Measurements from ENCODE around the gene PODXL2. TPM values are rescaled to one million over a fixed set of nuclear protein-coding genes. Genes with fewer than 3 reads are reported as not detected.
A peak's percentile ranks its signal among the peaks of the same experiment; 100 is the strongest.

The PODXL2 gene
- total RNA-seq, 4 donors from 2014 or later, result 3.2 to 9.4 (median 8.0) TPM

GRCh38 chr3:127670761-127671522, 42.0 kb downstream of the PODXL2 start:
- 93 to 95% methylated on average over 4 to 12 of the region's 20 CpGs for WGBS, 2 donors

GRCh38 chr3:127671523-127672428, 42.8 kb downstream of the PODXL2 start:
- H3K9me3 ChIP-seq, result no peaks in the 10 kb centered on the region
- H3K4me1 ChIP-seq, result peaks cover 14% of the 10 kb centered on the region in 2 donors
- peak overlapping the region; percentile 78 to 80 (median 80) for H3K27ac ChIP-seq
- WGBS, 2 donors, result 22 to 56% methylated on average over 13 to 26 of the region's 44 CpGs
- TF ChIP-seq CTCF (IDR thresholded peaks at IDR 0.05) (no peak), POLR2A (IDR thresholded peaks at IDR 0.05) (no peak)
- peak; percentile 23 to 24 for DNase-seq
- H3K4me3 ChIP-seq (replicated peaks in 1 of 3), result peak overlapping the region; percentile 48 to 97 (median 73)
- H3K27me3 ChIP-seq, result no peaks in the 10 kb centered on the region
- intact Hi-C loops (cut with DNase I), result loop anchor here (5.0 kb wide), 1 partner anchor 74 kb away; the partner anchor contains the start of gene MCM2
- H3K36me3 ChIP-seq, result no peaks in the 10 kb centered on the region

More at GRCh38 chr3:127670761-127671522, 42.0 kb downstream of the PODXL2 start:
- intact Hi-C loops (cut with DNase I), result loop anchor here (5.0 kb wide), 1 partner anchor 74 kb away; the partner anchor contains the start of gene MCM2
- no peak overlapping the region for H3K27ac ChIP-seq
- H3K4me3 ChIP-seq (replicated peaks in 1 of 3), result no peak overlapping the region
- H3K4me1 ChIP-seq, result peaks cover 14% of the 10 kb centered on the region in 2 donors
- H3K27me3 ChIP-seq, result no peaks in the 10 kb centered on the region
- TF ChIP-seq CTCF (IDR thresholded peaks at IDR 0.05) (no peak), POLR2A (IDR thresholded peaks at IDR 0.05) (no peak)
- no peaks in the 10 kb centered on the region for H3K9me3 ChIP-seq
- H3K36me3 ChIP-seq, result no peaks in the 10 kb centered on the region
- no peak for DNase-seq

- H3K36me3 ChIP-seq, result no peaks in the 10 kb centered on the region
- 0% methylated on average over 4 of the region's 102 CpGs; no CpG with 5 or more reads in 1 of the 2 donors for WGBS, 2 donors
- H3K27ac ChIP-seq, result peak within 1 kb of the TSS; percentile 78 to 80 (median 80)
- H3K4me1 ChIP-seq, result peaks cover 14% of the 10 kb centered on the region in 2 donors
- intact Hi-C loops (cut with DNase I), result loop anchor here (5.0 kb wide), 1 partner anchor 75 kb away; the partner anchor contains the start of gene MCM2
- no peaks in the 10 kb centered on the region for H3K27me3 ChIP-seq
- peak; percentile 79 to 81 for DNase-seq
- peak in 1 of 2 donors; percentile 63 for TF ChIP-seq POLR2A (IDR thresholded peaks at IDR 0.05)
- TF ChIP-seq CTCF (IDR thresholded peaks at IDR 0.05), result no peak
- no peaks in the 10 kb centered on the region for H3K9me3 ChIP-seq
- H3K4me3 ChIP-seq (replicated peaks in 1 of 3), result peak within 1 kb of the TSS; percentile 93 to 97 (median 95)
Observed at GRCh38 chr3:127672429-127673190, 43.6 kb downstream of the PODXL2 start, which contains the start of gene ABTB1. ABTB1 (plus strand) TSS chr3:127672952; CDS start chr3:127673026, 74 bp downstream.

- peak overlapping the region; percentile 93 to 97 (median 95) for H3K4me3 ChIP-seq (replicated peaks in 1 of 3)
- DNase-seq, result peak; percentile 45 to 49
- TF ChIP-seq POLR2A (IDR thresholded peaks at IDR 0.05), result no peak
- no peak for TF ChIP-seq CTCF (IDR thresholded peaks at IDR 0.05)
- WGBS, 2 donors, result 21 to 62% methylated on average over 15 to 40 of the region's 51 CpGs
- no peaks in the 10 kb centered on the region for H3K27me3 ChIP-seq
- no peaks in the 10 kb centered on the region for H3K9me3 ChIP-seq
- peak overlapping the region; percentile 60 to 80 (median 69) for H3K27ac ChIP-seq
- H3K36me3 ChIP-seq, result no peaks in the 10 kb centered on the region
- intact Hi-C loops (cut with DNase I), result loop anchor here (5.0 kb wide), 1 partner anchor 76 kb away; the partner anchor contains the start of gene MCM2
- peaks cover 14% of the 10 kb centered on the region in 2 donors for H3K4me1 ChIP-seq
Observed at GRCh38 chr3:127673191-127674100, 44.5 kb downstream of the PODXL2 start.
